Caki2 (cell line): ENCODE measurements around the gene PIK3R4. TPM values are rescaled to one million over a fixed set of nuclear protein-coding genes. Genes with fewer than 3 reads are reported as not detected.

Experiments
- DNase-seq: peaks from one replicate; pipeline ENCODE4 v3.0.0-alpha.2; 2015; ENCODE audit warnings: low read depth
- in situ Hi-C: cut with HindIII; loops from 2 replicates; pipeline ENCODE4 v1.10.0; 2016; ENCODE audit warnings: low sequenced_read_pairs, low pct_unique_long_range_greater_than_20kb, mixed read lengths
- total RNA-seq: library from RNA; depleted of rRNA; stranded (reverse); fragments of >200 nt; shearing (Covaris generic); gene quantifications from 2 replicates; pipeline ENCODE4 v1.2.3, GENCODE V29; 2014; ENCODE audit warnings: low replicate concordance

Gene PIK3R4
- total RNA-seq, 1 experiment from 2014 or later, result 15.9 TPM

GRCh38 chr3:130748981-130749380 is 2.4 kb upstream of the PIK3R4 start:
- no peak for DNase-seq

DNA sequence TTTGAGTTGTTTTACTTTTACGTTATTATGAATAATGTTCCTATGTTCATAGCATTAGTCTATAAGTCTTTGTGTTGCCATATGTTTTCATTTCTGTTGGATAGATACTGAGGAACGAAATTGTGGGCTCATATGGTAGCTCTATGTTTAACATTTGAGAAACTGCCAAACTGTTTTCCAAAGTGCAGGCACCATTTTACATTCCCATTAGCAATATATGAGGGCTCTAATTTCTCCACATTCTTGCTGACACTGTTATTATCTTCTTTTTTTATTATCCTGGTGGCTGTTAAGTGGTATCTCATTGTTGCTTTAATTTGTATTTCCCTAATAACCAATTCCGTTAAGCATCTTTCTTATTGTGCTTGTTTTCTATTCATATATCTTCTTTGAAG is 1.8 kb upstream of the PIK3R4 start:
- DNase-seq, result no peak
- in situ Hi-C loops, result no loop called here

More at GRCh38 chr3:130748981-130749380, 2.4 kb upstream of the PIK3R4 start:
- in situ Hi-C loops, result no loop called here

GRCh38 chr3:130743354-130743753 is 3.3 kb downstream of the PIK3R4 start:
- in situ Hi-C loops, result no loop called here
- no peak for DNase-seq

DNA sequence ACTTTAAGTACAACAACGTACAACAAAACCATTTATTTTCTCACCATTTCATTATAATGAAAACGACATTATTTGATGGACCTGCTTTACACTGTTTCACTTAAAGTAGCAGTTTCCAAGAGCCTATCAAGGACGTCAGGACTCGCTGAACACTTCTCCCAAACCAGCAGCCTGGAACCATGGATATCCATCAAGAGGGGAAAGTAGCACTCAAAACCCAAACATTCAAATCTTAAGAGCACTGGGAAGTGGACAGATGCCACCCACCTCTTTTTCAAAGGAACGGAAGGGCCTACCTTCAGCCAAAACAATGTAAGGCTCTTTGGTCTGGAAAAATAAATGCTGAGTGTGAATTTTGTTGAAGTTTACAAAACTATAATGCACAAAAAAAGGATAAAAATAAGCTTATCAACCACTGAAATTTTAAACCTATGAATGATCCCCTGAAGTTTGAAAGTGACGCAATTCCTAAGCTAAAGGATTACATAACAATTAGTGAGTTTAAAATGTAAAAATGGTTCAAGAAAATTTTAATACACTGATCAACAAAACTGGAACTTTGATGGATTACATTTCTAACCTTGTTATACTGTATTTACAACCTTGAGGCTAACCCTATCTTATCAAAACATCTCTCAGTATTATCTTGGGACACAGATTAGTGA is 4.6 kb downstream of the PIK3R4 start:
- in situ Hi-C loops, result no loop called here
- no peak for DNase-seq

DNA sequence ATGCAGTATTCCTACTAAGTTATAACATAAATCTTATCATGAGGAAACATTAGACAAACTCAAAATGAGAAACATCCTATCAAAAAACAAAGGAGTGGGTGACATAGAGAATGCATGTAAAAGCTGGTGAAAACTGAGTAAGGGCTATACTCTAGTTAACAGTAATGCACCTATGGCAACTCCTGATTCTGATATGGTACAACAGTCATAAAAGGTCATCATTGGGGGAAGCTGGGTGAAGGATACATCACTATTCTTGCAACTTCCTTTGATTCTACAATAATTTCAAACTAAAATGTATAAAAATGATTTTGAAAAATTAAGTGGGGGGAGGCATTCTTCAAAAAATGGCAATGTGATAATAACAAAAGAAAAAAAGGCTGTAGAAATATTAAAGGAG is 6.8 kb downstream of the PIK3R4 start:
- in situ Hi-C loops, result no loop called here
- no peak for DNase-seq

DNA sequence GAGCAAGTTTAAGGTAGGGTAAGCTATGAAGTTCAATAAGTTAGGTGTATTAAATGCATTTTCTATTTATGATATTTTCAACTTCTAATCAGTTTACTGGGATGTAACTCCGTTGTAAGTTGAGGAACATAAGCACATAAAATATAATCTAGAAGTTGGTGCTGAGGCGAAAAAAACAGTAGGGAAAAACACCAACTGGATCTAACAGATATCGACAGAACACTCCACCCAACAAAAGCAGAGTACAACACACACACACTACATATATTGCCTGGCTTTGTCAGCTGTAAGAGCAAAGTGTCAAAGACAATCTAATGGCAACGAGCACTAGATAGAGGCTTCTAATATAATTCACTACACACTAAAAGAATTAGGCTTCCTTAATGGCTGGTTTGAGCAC is 8.4 kb downstream of the PIK3R4 start:
- in situ Hi-C loops, result no loop called here
- DNase-seq, result no peak

DNA sequence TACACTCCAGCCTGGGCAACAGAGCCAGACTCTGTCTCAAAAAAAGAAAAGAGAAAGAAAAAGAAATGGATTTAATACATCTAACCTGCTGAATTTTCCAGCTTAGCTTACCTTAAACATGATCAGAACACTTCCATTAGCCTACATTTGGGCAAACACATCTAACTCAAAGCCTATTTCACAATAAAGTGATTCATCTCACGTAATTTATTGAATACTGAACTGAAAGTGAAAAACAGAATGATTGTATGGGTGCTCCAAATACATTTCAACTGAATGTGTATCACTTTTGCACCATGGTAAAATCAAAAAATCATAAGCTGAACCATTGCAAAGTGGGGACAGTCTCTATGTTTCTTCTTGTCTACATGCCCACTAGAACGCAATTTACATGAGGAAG is 9.0 kb downstream of the PIK3R4 start:
- no peak for DNase-seq
- in situ Hi-C loops, result no loop called here

- no peak for DNase-seq
- in situ Hi-C loops, result no loop called here
Measured at GRCh38 chr3:130733236-130733875, 13.3 kb downstream of the PIK3R4 start.

DNA sequence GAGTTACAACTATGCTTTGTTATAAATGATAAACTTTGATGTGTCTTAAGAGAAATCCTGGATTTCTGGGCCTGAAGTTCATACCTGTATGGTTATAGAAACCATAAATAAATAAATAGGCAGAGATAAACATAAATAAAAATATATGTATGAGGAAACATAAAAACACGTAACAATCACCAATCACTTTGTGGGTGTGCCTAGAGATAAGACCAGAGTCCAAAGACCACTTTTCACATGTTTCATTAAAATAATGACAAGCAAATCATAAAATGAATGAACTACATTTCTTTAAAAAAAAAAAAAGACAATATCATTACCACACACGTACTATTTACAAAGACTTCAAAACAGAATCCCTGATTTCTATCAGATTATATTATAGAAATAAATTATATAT is 14.1 kb downstream of the PIK3R4 start:
- DNase-seq, result no peak
- in situ Hi-C loops, result no loop called here

DNA sequence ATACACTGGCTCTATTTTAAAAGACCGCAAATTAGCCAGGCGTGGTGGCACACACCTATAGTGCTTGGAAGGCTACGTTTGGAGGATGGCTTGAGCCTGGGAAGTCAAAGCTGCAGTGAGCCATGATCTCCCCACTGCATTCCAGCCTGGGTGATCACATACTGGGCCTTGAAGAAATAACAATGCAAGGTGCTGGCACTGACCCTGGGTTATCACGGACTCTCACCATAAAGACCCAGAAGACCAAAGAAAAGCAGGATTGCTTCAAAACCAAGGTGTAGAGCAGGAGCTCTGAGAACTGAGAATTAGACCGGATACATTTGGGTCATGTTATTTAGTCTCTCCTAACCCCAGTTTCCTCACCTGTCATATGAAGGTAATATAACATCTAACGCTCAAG is 14.8 kb downstream of the PIK3R4 start:
- in situ Hi-C loops, result no loop called here
- no peak for DNase-seq

DNA sequence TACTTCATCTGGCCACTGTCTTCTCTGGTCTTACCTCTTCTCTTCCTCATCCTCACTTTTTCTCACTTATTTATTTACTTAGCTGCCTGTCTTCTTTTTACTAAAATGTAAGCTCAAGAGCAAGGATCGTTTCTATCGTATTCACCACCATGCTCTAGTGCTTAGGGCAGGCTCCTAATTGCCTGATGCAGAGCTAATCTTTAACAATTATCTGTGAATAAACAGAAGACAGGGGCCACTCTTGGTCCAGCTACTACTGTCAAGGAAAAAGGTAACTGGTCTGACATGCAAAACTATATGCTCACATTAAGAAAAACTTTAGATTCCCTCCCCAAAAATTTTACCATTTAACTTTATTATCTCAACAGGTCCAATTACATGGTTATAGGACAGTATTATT is 17.5 kb downstream of the PIK3R4 start:
- in situ Hi-C loops, result no loop called here
- DNase-seq, result no peak

GRCh38 chr3:130728037-130728436 is 18.6 kb downstream of the PIK3R4 start:
- in situ Hi-C loops, result no loop called here
- no peak for DNase-seq

DNA sequence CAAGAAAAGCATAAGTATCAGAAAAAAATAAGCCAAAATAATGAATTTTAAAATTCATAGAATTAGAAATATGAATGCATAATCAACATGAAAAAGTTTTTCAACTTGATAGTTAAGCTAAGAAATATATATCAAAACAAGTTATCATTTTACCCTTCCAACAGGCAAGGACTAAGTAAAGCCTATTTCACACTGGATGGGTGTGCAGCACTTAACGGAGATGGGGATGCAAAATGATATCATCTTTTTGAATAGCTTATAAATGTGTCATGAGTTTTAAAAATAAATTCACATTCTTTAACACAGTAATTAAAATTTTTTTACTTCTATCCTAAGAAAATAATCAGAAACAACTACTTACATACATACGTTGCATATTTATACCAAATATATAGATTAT is 20.9 kb downstream of the PIK3R4 start:
- no peak for DNase-seq
- in situ Hi-C loops, result no loop called here

- in situ Hi-C loops, result no loop called here
- no peak for DNase-seq
Measured at GRCh38 chr3:130715616-130716015, 31.0 kb downstream of the PIK3R4 start.

DNA sequence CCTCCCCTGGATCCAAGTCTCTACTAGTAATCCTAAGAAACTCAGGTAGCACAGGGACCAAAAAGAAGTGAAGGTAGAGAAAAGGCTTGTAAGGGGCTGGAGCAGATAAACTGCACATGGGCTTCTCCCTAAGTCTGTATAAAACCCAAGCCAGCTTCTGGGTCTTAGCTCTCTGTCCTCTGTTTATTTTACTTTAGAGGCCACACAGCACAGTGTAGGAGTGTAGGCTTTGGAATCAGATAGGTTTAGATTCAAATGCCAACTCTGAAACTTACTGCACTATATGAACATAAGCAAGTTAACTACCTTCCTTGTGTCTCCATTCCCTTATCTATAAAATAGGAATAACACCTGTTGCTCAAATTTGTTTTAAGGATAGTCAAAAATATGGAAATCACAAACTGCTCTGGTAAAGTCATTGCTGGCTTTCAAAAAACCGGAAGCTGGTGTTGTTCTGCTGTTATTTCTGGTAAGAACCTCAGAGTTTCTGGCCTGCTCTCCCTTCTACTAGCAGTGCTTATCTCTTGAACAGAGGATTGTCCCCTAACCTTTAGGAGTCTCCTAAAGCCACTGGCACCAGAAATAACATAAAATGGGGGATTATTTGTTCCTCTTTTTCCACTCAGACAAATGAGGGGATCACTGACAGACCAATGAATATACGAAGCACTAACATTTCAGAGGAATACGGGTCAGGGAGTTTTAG is 33.8 kb downstream of the PIK3R4 start:
- in situ Hi-C loops, result no loop called here
- no peak for DNase-seq

DNA sequence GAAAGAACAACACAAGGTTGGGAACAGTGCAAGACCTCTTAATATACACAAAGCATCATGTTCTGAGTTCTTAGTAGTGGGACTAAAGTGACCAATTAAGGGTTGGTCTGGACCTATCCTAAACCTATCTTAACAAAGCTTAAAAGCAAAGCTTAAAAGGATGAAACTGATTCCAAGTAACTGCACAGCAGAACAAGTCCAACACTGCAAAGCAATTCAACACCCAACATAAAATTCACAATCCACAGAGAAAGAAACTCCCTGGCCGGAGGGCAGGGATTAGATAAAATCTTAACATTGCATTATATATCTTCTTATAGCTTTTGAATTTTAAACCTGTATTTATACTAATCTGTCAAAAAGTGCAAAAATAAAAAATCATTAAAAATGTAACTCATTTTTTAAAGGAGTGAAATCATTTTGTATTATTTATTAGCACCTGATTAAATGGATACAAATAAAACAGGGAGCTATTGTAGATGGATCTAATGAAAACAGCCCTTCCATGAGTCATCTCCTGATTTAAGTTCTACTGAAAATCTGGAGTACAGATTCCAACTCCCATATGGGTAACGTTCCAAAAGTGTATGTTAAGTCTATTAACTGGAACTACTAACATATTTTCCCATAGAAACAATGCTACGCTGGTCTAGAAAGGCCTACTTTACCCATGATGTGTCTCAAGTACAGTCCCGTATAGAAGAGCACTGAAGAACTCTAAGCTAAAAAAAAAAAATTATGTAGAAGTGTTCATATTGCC is 34.9 kb downstream of the PIK3R4 start:
- no peak for DNase-seq
- in situ Hi-C loops, result no loop called here

- in situ Hi-C loops, result no loop called here
- DNase-seq, result no peak
Measured at GRCh38 chr3:130709671-130710070, 37.0 kb downstream of the PIK3R4 start.

- in situ Hi-C loops, result no loop called here
- DNase-seq, result no peak
Measured at GRCh38 chr3:130707902-130708601, 38.6 kb downstream of the PIK3R4 start.
